Lung (tissue), 12 donors: ENCODE measurements around the gene GIPC2. TPM values are rescaled to one million over a fixed set of nuclear protein-coding genes. Genes with fewer than 3 reads are reported as not detected.

Experiments
- ATAC-seq: fragments of 200-7000 bp; cut with Tn5 transposase; one replicate; pipeline ENCODE4 v1.9.1; 2020; ENCODE audit warnings: moderate number of reproducible peaks; ENCODE audit not compliant: insufficient read depth, low FRiP score
- DNase-seq, 3 donors: peaks; one replicate each; pipeline ENCODE4 v3.0.0-alpha.2; 2013 to 2017
- H3K27ac ChIP-seq, 2 donors: one replicate each; pipeline ENCODE4 v1.5.1; 2013; ENCODE audit warnings: mild to moderate bottlenecking in 2 of 2, moderate library complexity in 2 of 2, control low read depth in 1 of 2, inconsistent platforms in 1 of 2, low read depth in 1 of 2, low read length in 1 of 2
- H3K27me3 ChIP-seq, 3 donors: one replicate each; pipeline ENCODE4 v1.5.1; 2013; ENCODE audit warnings: low read length in 2 of 3; ENCODE audit not compliant: control insufficient read depth in 3 of 3, insufficient read depth in 3 of 3
- H3K36me3 ChIP-seq, 4 donors: one replicate each; pipeline ENCODE4 v1.5.1; 2013; ENCODE audit warnings: low read length in 4 of 4, mild to moderate bottlenecking in 1 of 4, moderate library complexity in 1 of 4; ENCODE audit not compliant: control insufficient read depth in 4 of 4, insufficient read depth in 4 of 4
- H3K4me1 ChIP-seq, 5 donors: one replicate each; pipeline ENCODE4 v1.5.1; 2013; ENCODE audit warnings: low read length in 5 of 5, mild to moderate bottlenecking in 2 of 5, moderate library complexity in 1 of 5; ENCODE audit not compliant: control insufficient read depth in 5 of 5, insufficient read depth in 5 of 5
- H3K4me3 ChIP-seq: one replicate; pipeline ENCODE4 v1.5.1; 2013; ENCODE audit warnings: mild to moderate bottlenecking, control low read depth, moderate library complexity
- H3K9ac ChIP-seq, 2 donors: one replicate each; pipeline ENCODE4 v1.5.1; 2013; ENCODE audit warnings: low read length in 2 of 2, control low read depth in 1 of 2; ENCODE audit not compliant: insufficient read depth in 1 of 2
- H3K9me3 ChIP-seq, 4 donors: one replicate each; pipeline ENCODE4 v1.5.1; 2013; ENCODE audit warnings: low read length in 3 of 4, mild to moderate bottlenecking in 1 of 4, moderate library complexity in 1 of 4; ENCODE audit not compliant: control insufficient read depth in 4 of 4, insufficient read depth in 3 of 4
- CTCF ChIP-seq: IDR thresholded peaks from 2 replicates; pipeline ENCODE4 v1.5.1; 2012; ENCODE audit warnings: mild to moderate bottlenecking; ENCODE audit errors: control extremely low read depth, extremely low read depth
- WGBS, 2 donors: extraction: QIAGEN DNeasy Blood & Tissue Kit; methylation state at CpG; one replicate each; pipeline ENCODE4 v1.1.7; 2013; 5-methylcytosine and 5-hydroxymethylcytosine counted together
- polyA plus RNA-seq, 2 donors: library from polyadenylated mRNA; stranded (reverse); fragments of 200-250 nt; gene quantifications; one replicate each; pipeline ENCODE4 v1.2.1, GENCODE V29; 2013
- total RNA-seq, 2 donors: library from RNA; depleted of rRNA in 1 of 2; stranded (reverse); fragments of >200 nt in 1 of 2; gene quantifications; one replicate each; pipeline ENCODE4 v1.2.1, GENCODE V29; 2014 to 2021
- donor health status: control.
- donor health status: control.
- donor health status: Bipolar disorder and iron deficiency.
- donor health status: healthy.
- donor health status: DM: yes; HTN: yes; CAD: no.

The GIPC2 gene
- total and polyA plus RNA-seq, 4 donors: 0.94 to 2.5 (median 1.8) TPM

GRCh38 chr1:78096976-78097375 is 51.2 kb downstream of the GIPC2 start:
- ATAC-seq: no peak
- Histone ChIP-seq H3K4me3 (no peak overlapping the region), H3K9ac (no peak overlapping the region), H3K4me1 (peaks cover 0 to 27% (median 0%) of the 10 kb centered on the region in 5 donors), H3K27me3 (no peaks in the 10 kb centered on the region), H3K9me3 (no peaks in the 10 kb centered on the region), H3K36me3 (no peaks in the 10 kb centered on the region), H3K27ac (peak overlapping the region in 1 of 2 donors; percentile 53)
- 59 to 88% methylated on average over 1 of the region's 1 CpG for WGBS, 2 donors
- DNase-seq: peak in 1 of 3 donors; percentile 39
- no peak for TF ChIP-seq CTCF

- DNase-seq (no peak), ATAC-seq (no peak)
- Histone ChIP-seq H3K4me1 (peaks cover 0 to 24% (median 0%) of the 10 kb centered on the region in 5 donors), H3K9me3 (no peaks in the 10 kb centered on the region), H3K9ac (no peak overlapping the region), H3K27ac (peak overlapping the region in 1 of 2 donors; percentile 83), H3K4me3 (no peak overlapping the region), H3K27me3 (no peaks in the 10 kb centered on the region), H3K36me3 (no peaks in the 10 kb centered on the region)
- WGBS, 2 donors: 91 to 96% methylated on average over 2 of the region's 2 CpGs
- TF ChIP-seq CTCF: no peak
Measured at GRCh38 chr1:78101051-78101450, 55.3 kb downstream of the GIPC2 start.

DNA sequence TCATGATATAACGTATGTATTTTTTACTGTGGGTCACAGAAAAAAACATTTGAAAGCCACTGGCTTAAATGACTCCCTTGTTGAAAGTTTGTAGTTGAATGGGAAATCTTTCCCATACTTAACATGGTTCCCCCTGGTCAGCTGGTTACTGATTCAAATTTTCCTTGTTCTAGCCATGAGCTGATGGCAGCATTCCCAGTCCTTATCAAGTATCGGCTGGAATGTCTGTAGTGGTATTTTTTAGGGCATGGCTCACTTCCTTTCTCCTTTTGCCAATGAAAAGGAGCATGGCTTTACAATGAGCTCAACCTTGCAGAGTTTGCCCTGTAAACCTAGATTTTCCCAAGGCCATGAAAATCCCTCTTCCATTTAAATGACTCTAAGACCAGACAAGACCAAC is 55.7 kb downstream of the GIPC2 start:
- no peaks in the 10 kb centered on the region for H3K27me3 ChIP-seq
- WGBS, 2 donors: 46 to 71% methylated on average over 2 of the region's 2 CpGs
- H3K27ac ChIP-seq: peak overlapping the region in 1 of 2 donors; percentile 87
- H3K36me3 ChIP-seq: no peaks in the 10 kb centered on the region
- peaks cover 0 to 22% (median 0%) of the 10 kb centered on the region in 5 donors for H3K4me1 ChIP-seq
- TF ChIP-seq CTCF: no peak
- H3K9ac ChIP-seq: no peak overlapping the region
- ATAC-seq: peak; percentile 77
- H3K9me3 ChIP-seq: no peaks in the 10 kb centered on the region
- DNase-seq: peak; percentile 22 to 70 (median 48)
- H3K4me3 ChIP-seq: no peak overlapping the region

DNA sequence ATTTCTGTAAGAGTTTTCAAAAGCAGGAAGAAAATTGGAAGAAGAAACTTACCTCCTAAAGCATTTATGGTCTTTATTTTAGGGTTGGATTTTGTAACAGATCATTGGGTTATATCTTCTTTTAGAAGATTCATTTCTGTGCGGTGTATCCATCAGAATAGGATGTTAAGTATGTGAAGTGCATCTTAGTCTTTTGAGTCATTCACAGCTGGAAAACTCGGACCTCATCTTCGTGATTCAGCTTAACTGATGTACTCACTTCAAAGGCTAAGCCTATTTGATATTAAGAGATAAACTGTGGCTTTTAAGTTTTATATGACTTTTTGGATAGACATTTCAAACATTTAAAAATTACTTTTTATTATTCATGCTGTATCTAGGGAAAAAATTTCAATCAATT is 56.3 kb downstream of the GIPC2 start:
- no peak for TF ChIP-seq CTCF
- no peak overlapping the region for H3K9ac ChIP-seq
- 90 to 94% methylated on average over 3 of the region's 3 CpGs for WGBS, 2 donors
- ATAC-seq (no peak), DNase-seq (no peak)
- peaks cover 0 to 16% (median 0%) of the 10 kb centered on the region in 5 donors for H3K4me1 ChIP-seq
- peak overlapping the region in 1 of 2 donors; percentile 87 for H3K27ac ChIP-seq
- no peaks in the 10 kb centered on the region for H3K27me3 ChIP-seq
- peaks cover 0 to under 1% (median 0%) of the 10 kb centered on the region in 4 donors for H3K9me3 ChIP-seq
- no peak overlapping the region for H3K4me3 ChIP-seq
- H3K36me3 ChIP-seq: no peaks in the 10 kb centered on the region
